ENCODE results near the gene DIAPH3.

Gene DIAPH3

GRCh38 chr13:59885076-59885475, 278.7 kb downstream of the DIAPH3 start:
- no peaks in the 10 kb centered on the region for H3K9me3 ChIP-seq (ENCODE audit: control insufficient read depth, low read length)
- WGBS, 2 experiments: 100% methylated on average over 2 of the region's 3 CpGs
- no peaks in the 10 kb centered on the region for H3K4me1 ChIP-seq (ENCODE audit: control insufficient read depth, insufficient read depth, low read length)
- H3K27me3 ChIP-seq (ENCODE audit: control insufficient read depth, insufficient read depth, low read length, poor library complexity, severe bottlenecking): no peaks in the 10 kb centered on the region
- no peak overlapping the region for H3K4me3 ChIP-seq (ENCODE audit: insufficient read depth, low read depth, low read length)
- no peak overlapping the region for H3K27ac ChIP-seq (ENCODE audit: insufficient read depth, low read depth, low read length, poor library complexity, severe bottlenecking)
- no peaks in the 10 kb centered on the region for H3K36me3 ChIP-seq (ENCODE audit: control insufficient read depth, insufficient read depth, low read length)

GRCh38 chr13:59883885-59884284, 279.8 kb downstream of the DIAPH3 start:
- no peak overlapping the region for H3K4me3 ChIP-seq (ENCODE audit: insufficient read depth, low read depth, low read length)
- no peaks in the 10 kb centered on the region for H3K9me3 ChIP-seq (ENCODE audit: control insufficient read depth, low read length)
- no peaks in the 10 kb centered on the region for H3K36me3 ChIP-seq (ENCODE audit: control insufficient read depth, insufficient read depth, low read length)
- no peaks in the 10 kb centered on the region for H3K4me1 ChIP-seq (ENCODE audit: control insufficient read depth, insufficient read depth, low read length)
- H3K27ac ChIP-seq (ENCODE audit: insufficient read depth, low read depth, low read length, poor library complexity, severe bottlenecking): no peak overlapping the region
- no peaks in the 10 kb centered on the region for H3K27me3 ChIP-seq (ENCODE audit: control insufficient read depth, insufficient read depth, low read length, poor library complexity, severe bottlenecking)
- 94 to 98% methylated on average over 5 of the region's 5 CpGs for WGBS, 2 experiments

GRCh38 chr13:59880468-59880867, 283.3 kb downstream of the DIAPH3 start:
- H3K36me3 ChIP-seq (ENCODE audit: control insufficient read depth, insufficient read depth, low read length): no peaks in the 10 kb centered on the region
- no peak overlapping the region for H3K4me3 ChIP-seq (ENCODE audit: insufficient read depth, low read depth, low read length)
- WGBS, 2 experiments: 89% methylated on average over 1 of the region's 1 CpG; no CpG with 5 or more reads in 1 of the 2 experiments
- no peaks in the 10 kb centered on the region for H3K9me3 ChIP-seq (ENCODE audit: control insufficient read depth, low read length)
- H3K27ac ChIP-seq (ENCODE audit: insufficient read depth, low read depth, low read length, poor library complexity, severe bottlenecking): no peak overlapping the region
- no peaks in the 10 kb centered on the region for H3K27me3 ChIP-seq (ENCODE audit: control insufficient read depth, insufficient read depth, low read length, poor library complexity, severe bottlenecking)
- H3K4me1 ChIP-seq (ENCODE audit: control insufficient read depth, insufficient read depth, low read length): no peaks in the 10 kb centered on the region

- no peaks in the 10 kb centered on the region for H3K9me3 ChIP-seq (ENCODE audit: control insufficient read depth, low read length)
- H3K27ac ChIP-seq (ENCODE audit: insufficient read depth, low read depth, low read length, poor library complexity, severe bottlenecking): no peak overlapping the region
- H3K4me1 ChIP-seq (ENCODE audit: control insufficient read depth, insufficient read depth, low read length): no peaks in the 10 kb centered on the region
- H3K36me3 ChIP-seq (ENCODE audit: control insufficient read depth, insufficient read depth, low read length): no peaks in the 10 kb centered on the region
- H3K4me3 ChIP-seq (ENCODE audit: insufficient read depth, low read depth, low read length): no peak overlapping the region
- no peaks in the 10 kb centered on the region for H3K27me3 ChIP-seq (ENCODE audit: control insufficient read depth, insufficient read depth, low read length, poor library complexity, severe bottlenecking)
- 91 to 92% methylated on average over 4 of the region's 4 CpGs for WGBS, 2 experiments
These were observed 284.4 kb downstream of the DIAPH3 start for GRCh38 chr13:59879281-59879680.

- no peaks in the 10 kb centered on the region for H3K4me1 ChIP-seq (ENCODE audit: control insufficient read depth, insufficient read depth, low read length)
- 93 to 95% methylated on average over 2 of the region's 2 CpGs for WGBS, 2 experiments
- no peak overlapping the region for H3K4me3 ChIP-seq (ENCODE audit: insufficient read depth, low read depth, low read length)
- no peak overlapping the region for H3K27ac ChIP-seq (ENCODE audit: insufficient read depth, low read depth, low read length, poor library complexity, severe bottlenecking)
- H3K9me3 ChIP-seq (ENCODE audit: control insufficient read depth, low read length): no peaks in the 10 kb centered on the region
- no peaks in the 10 kb centered on the region for H3K27me3 ChIP-seq (ENCODE audit: control insufficient read depth, insufficient read depth, low read length, poor library complexity, severe bottlenecking)
- no peaks in the 10 kb centered on the region for H3K36me3 ChIP-seq (ENCODE audit: control insufficient read depth, insufficient read depth, low read length)
These were observed 285.8 kb downstream of the DIAPH3 start for GRCh38 chr13:59877933-59878332.

- H3K36me3 ChIP-seq (ENCODE audit: control insufficient read depth, insufficient read depth, low read length): no peaks in the 10 kb centered on the region
These were observed 288.8 kb downstream of the DIAPH3 start for GRCh38 chr13:59874973-59875372.

GRCh38 chr13:59873856-59874255, 289.9 kb downstream of the DIAPH3 start:
- Histone ChIP-seq H3K4me3 (ENCODE audit: insufficient read depth, low read depth, low read length) (no peak overlapping the region), H3K27ac (ENCODE audit: insufficient read depth, low read depth, low read length, poor library complexity, severe bottlenecking) (no peak overlapping the region), H3K36me3 (ENCODE audit: control insufficient read depth, insufficient read depth, low read length) (no peaks in the 10 kb centered on the region), H3K4me1 (ENCODE audit: control insufficient read depth, insufficient read depth, low read length) (no peaks in the 10 kb centered on the region), H3K27me3 (ENCODE audit: control insufficient read depth, insufficient read depth, low read length, poor library complexity, severe bottlenecking) (no peaks in the 10 kb centered on the region), H3K9me3 (ENCODE audit: control insufficient read depth, low read length) (no peaks in the 10 kb centered on the region)
- WGBS, 2 experiments: 92 to 93% methylated on average over 7 of the region's 7 CpGs

More at GRCh38 chr13:59874973-59875372, 288.8 kb downstream of the DIAPH3 start:
- Histone ChIP-seq H3K4me3 (ENCODE audit: insufficient read depth, low read depth, low read length) (no peak overlapping the region), H3K27ac (ENCODE audit: insufficient read depth, low read depth, low read length, poor library complexity, severe bottlenecking) (no peak overlapping the region), H3K4me1 (ENCODE audit: control insufficient read depth, insufficient read depth, low read length) (no peaks in the 10 kb centered on the region), H3K27me3 (ENCODE audit: control insufficient read depth, insufficient read depth, low read length, poor library complexity, severe bottlenecking) (no peaks in the 10 kb centered on the region), H3K9me3 (ENCODE audit: control insufficient read depth, low read length) (no peaks in the 10 kb centered on the region)
- 91 to 99% methylated on average over 2 of the region's 2 CpGs for WGBS, 2 experiments

GRCh38 chr13:59873309-59873708, 290.4 kb downstream of the DIAPH3 start:
- H3K4me3 ChIP-seq (ENCODE audit: insufficient read depth, low read depth, low read length): no peak overlapping the region
- H3K27me3 ChIP-seq (ENCODE audit: control insufficient read depth, insufficient read depth, low read length, poor library complexity, severe bottlenecking): no peaks in the 10 kb centered on the region
- H3K36me3 ChIP-seq (ENCODE audit: control insufficient read depth, insufficient read depth, low read length): no peaks in the 10 kb centered on the region
- no peaks in the 10 kb centered on the region for H3K9me3 ChIP-seq (ENCODE audit: control insufficient read depth, low read length)
- H3K4me1 ChIP-seq (ENCODE audit: control insufficient read depth, insufficient read depth, low read length): no peaks in the 10 kb centered on the region
- no peak overlapping the region for H3K27ac ChIP-seq (ENCODE audit: insufficient read depth, low read depth, low read length, poor library complexity, severe bottlenecking)
- WGBS, 2 experiments: 80 to 90% methylated on average over 2 to 3 of the region's 3 CpGs

- no peak overlapping the region for H3K27ac ChIP-seq (ENCODE audit: insufficient read depth, low read depth, low read length, poor library complexity, severe bottlenecking)
- H3K36me3 ChIP-seq (ENCODE audit: control insufficient read depth, insufficient read depth, low read length): no peaks in the 10 kb centered on the region
- no peak overlapping the region for H3K4me3 ChIP-seq (ENCODE audit: insufficient read depth, low read depth, low read length)
- H3K27me3 ChIP-seq (ENCODE audit: control insufficient read depth, insufficient read depth, low read length, poor library complexity, severe bottlenecking): no peaks in the 10 kb centered on the region
- 95% methylated on average over 4 to 5 of the region's 5 CpGs for WGBS, 2 experiments
- H3K9me3 ChIP-seq (ENCODE audit: control insufficient read depth, low read length): no peaks in the 10 kb centered on the region
- no peaks in the 10 kb centered on the region for H3K4me1 ChIP-seq (ENCODE audit: control insufficient read depth, insufficient read depth, low read length)
These were observed 295.9 kb downstream of the DIAPH3 start for GRCh38 chr13:59867867-59868266.

GRCh38 chr13:59865398-59865797, 298.3 kb downstream of the DIAPH3 start:
- no peak overlapping the region for H3K27ac ChIP-seq (ENCODE audit: insufficient read depth, low read depth, low read length, poor library complexity, severe bottlenecking)
- no peak overlapping the region for H3K4me3 ChIP-seq (ENCODE audit: insufficient read depth, low read depth, low read length)
- no peaks in the 10 kb centered on the region for H3K4me1 ChIP-seq (ENCODE audit: control insufficient read depth, insufficient read depth, low read length)
- H3K27me3 ChIP-seq (ENCODE audit: control insufficient read depth, insufficient read depth, low read length, poor library complexity, severe bottlenecking): no peaks in the 10 kb centered on the region
- H3K36me3 ChIP-seq (ENCODE audit: control insufficient read depth, insufficient read depth, low read length): no peaks in the 10 kb centered on the region
- no peaks in the 10 kb centered on the region for H3K9me3 ChIP-seq (ENCODE audit: control insufficient read depth, low read length)
- WGBS, 2 experiments: 100% methylated on average over 2 of the region's 3 CpGs; no CpG with 5 or more reads in 1 of the 2 experiments

GRCh38 chr13:59863621-59864020, 300.1 kb downstream of the DIAPH3 start:
- 93 to 100% methylated on average over 1 of the region's 1 CpG for WGBS, 2 experiments
- Histone ChIP-seq H3K4me3 (ENCODE audit: insufficient read depth, low read depth, low read length) (no peak overlapping the region), H3K36me3 (ENCODE audit: control insufficient read depth, insufficient read depth, low read length) (no peaks in the 10 kb centered on the region), H3K27ac (ENCODE audit: insufficient read depth, low read depth, low read length, poor library complexity, severe bottlenecking) (no peak overlapping the region), H3K9me3 (ENCODE audit: control insufficient read depth, low read length) (no peaks in the 10 kb centered on the region), H3K4me1 (ENCODE audit: control insufficient read depth, insufficient read depth, low read length) (no peaks in the 10 kb centered on the region), H3K27me3 (ENCODE audit: control insufficient read depth, insufficient read depth, low read length, poor library complexity, severe bottlenecking) (no peaks in the 10 kb centered on the region)

All from ectodermal cell (in vitro differentiated cells).